Subcutaneous adipose tissue (tissue), 4 donors: ENCODE data around the gene NKAIN4. TPM values are rescaled to one million over a fixed set of nuclear protein-coding genes. Genes with fewer than 3 reads are reported as not detected.

Source experiments
- CTCF ChIP-seq: fragments of 450-650 bp; IDR thresholded peaks from one replicate; pipeline ENCODE4 v1.5.1; 2016; ENCODE audit warnings: low read depth, mild to moderate bottlenecking, control low read depth, antibody characterized with exemption, moderate library complexity
- total RNA-seq, 4 donors: library from RNA; depleted of rRNA; stranded (reverse); fragments of >200 nt; gene quantifications; one replicate each; pipeline ENCODE4 v1.1.0, GENCODE V29; 2016

Gene NKAIN4
- total RNA-seq, 4 donors from 2014 or later, result not detected

DNA sequence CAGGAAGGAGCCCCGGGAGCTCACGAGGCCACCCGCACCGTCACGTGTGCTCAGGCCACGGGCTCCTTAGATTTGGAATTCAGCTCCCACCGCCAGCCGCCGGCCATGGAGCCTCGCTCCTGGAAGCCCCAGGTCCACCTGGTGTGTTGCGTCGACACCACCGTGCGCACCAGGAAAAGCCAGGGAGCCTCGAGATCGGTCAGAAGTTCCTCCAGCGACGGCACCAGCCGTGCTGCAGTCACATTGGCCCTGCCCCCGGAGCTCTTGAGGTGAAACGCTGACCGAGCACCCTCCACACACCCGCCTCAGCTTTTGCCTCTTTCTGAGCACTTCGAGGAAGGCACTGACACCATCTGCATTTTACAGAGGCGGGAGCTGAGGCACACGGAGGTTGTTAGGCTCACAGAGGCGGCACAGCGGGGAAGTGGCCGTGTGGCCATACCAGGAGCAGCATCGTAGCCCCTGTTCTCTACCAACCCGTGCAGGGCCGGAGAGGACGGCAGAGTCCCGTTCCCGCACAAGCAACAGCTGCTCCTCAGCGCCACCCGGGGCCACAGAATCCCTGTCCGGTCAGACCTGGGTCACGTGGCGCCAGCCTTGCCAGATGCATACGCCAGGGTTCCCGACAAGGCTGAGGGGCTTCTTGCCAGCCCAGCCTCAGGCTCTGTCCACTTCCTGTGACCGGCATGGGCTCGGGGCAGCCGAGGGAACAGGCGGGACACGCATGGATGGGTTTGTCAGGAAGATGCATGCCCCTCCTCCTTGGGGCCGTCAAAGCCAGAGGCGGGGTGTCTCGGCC lies 7.6 kb downstream of the NKAIN4 start:
- TF ChIP-seq CTCF, result no peak

GRCh38 chr20:63244468-63244867 lies 9.8 kb downstream of the NKAIN4 start:
- TF ChIP-seq CTCF, result no peak

GRCh38 chr20:63243604-63244247 lies 10.5 kb downstream of the NKAIN4 start:
- TF ChIP-seq CTCF, result no peak

GRCh38 chr20:63242736-63243135 lies 11.5 kb downstream of the NKAIN4 start:
- no peak for TF ChIP-seq CTCF

GRCh38 chr20:63241272-63241671 lies 13.0 kb downstream of the NKAIN4 start:
- TF ChIP-seq CTCF, result no peak

DNA sequence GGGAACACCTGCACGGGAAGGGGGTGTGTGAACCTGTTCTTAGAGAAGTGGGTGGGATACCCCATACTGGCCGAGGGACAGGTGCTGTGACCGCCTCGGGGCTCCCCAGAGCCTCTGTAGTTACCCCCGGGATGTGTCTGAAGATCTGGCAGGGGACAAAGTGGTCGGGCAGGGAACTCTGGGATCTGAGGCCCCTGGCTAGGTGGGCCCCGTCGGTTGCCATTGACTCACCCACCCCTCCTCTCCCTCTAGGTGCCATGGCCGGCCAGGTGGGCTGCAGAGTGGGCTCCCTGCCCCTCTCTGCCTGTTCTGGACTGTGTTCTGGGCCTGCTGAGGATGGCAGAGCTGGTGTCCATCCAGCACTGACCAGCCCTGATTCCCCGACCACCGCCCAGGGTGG lies 14.3 kb downstream of the NKAIN4 start:
- TF ChIP-seq CTCF, result no peak

- TF ChIP-seq CTCF, result no peak
Observed at GRCh38 chr20:63239431-63239830, 14.8 kb downstream of the NKAIN4 start.
